Heart right ventricle (tissue), 16 donors: ENCODE data around the gene MSANTD3. TPM values are rescaled to one million over a fixed set of nuclear protein-coding genes. Genes with fewer than 3 reads are reported as not detected.

Experiments used
- ATAC-seq, 8 donors: fragments of 200-7000 bp; cut with Tn5 transposase; one replicate each; pipeline ENCODE4 v1.9.1; 2020; ENCODE audit warnings: mild to moderate bottlenecking in 8 of 8, moderate library complexity in 8 of 8, moderate number of reproducible peaks in 1 of 8
- DNase-seq, 2 donors: peaks; one replicate each; pipeline ENCODE4 v3.0.0-alpha.2; 2020
- H3K27ac ChIP-seq, 10 donors: fragments of 200-600 bp; sonication (generic) in 2 of 10; one replicate each; pipeline versions ENCODE4 v1.5.0 to v1.8.0; 2020 to 2022; ENCODE audit warnings: mild to moderate bottlenecking in 3 of 10
- H3K27me3 ChIP-seq, 7 donors: fragments of 200-600 bp; one replicate each; pipeline ENCODE4 v1.8.0; 2021 to 2022; ENCODE audit warnings: mild to moderate bottlenecking in 2 of 7
- H3K36me3 ChIP-seq, 9 donors: fragments of 200-600 bp; sonication (generic) in 1 of 9; one replicate each; pipeline versions ENCODE4 v1.5.0 to v1.8.0; 2020 to 2022; ENCODE audit warnings: mild to moderate bottlenecking in 2 of 9
- H3K4me1 ChIP-seq, 9 donors: fragments of 200-600 bp; sonication (generic) in 1 of 9; one replicate each; pipeline versions ENCODE4 v1.5.0 to v1.8.0; 2020 to 2022; ENCODE audit warnings: mild to moderate bottlenecking in 4 of 9
- H3K4me3 ChIP-seq, 10 donors: fragments of 200-600 bp; sonication (generic) in 2 of 10; one replicate each; pipeline versions ENCODE4 v1.5.0 to v1.8.0; 2020 to 2022; ENCODE audit warnings: mild to moderate bottlenecking in 7 of 10, moderate library complexity in 2 of 10
- H3K9me3 ChIP-seq, 11 donors: fragments of 200-600 bp in 10 of 11; sonication (generic) in 2 of 11; one replicate each; pipeline versions ENCODE4 v1.5.0 to v1.8.0; 2013 to 2022; ENCODE audit warnings: mild to moderate bottlenecking in 2 of 11, control low read depth in 1 of 11, moderate library complexity in 1 of 11
- WGBS, 2 donors: extraction: QIAGEN DNeasy Blood & Tissue Kit; methylation state at CpG; one replicate each; pipeline ENCODE4 v1.1.7; 2013; ENCODE audit warnings: inconsistent platforms in 1 of 2; 5-methylcytosine and 5-hydroxymethylcytosine counted together
- intact Hi-C, 10 donors: fragments of 100-400 bp; cut with DNase I; formaldehyde crosslinking; loops; one replicate each; pipeline versions ENCODE4 v1.11.1 to v1.14.2; 2022
- polyA plus RNA-seq, 2 donors: library from polyadenylated mRNA; stranded (reverse); fragments of 200-250 nt; gene quantifications; one replicate each; pipeline ENCODE4 v1.2.3, GENCODE V29; 2013
- total RNA-seq, 10 donors: library from RNA; stranded (reverse); fragmentation: NEBNext Ultra II Directional in 3 of 10; extraction: Animal tissue kit (Norgen Biotek cat#: 25700) in 3 of 10; gene quantifications; one replicate each; pipeline versions ENCODE4 v1.2.1 to v1.2.4, GENCODE V29; 2021 to 2023
- TF ChIP-seq, protein P1 (sequence below), 9 donors: fragments of 200-600 bp; sonication (generic) in 2 of 9; IDR thresholded peaks; one replicate each; pipeline versions ENCODE4 v1.5.0 to v1.8.0; 2021 to 2022; ENCODE audit warnings: antibody characterized with exemption in 9 of 9, mild to moderate bottlenecking in 5 of 9, moderate library complexity in 1 of 9
- donor health status: Arrhythmogenic right ventricular cardiomyopathy.
- donor health status: ischemic (EF 13 %, LVEDD 7.1; RV severe dilation, severe dysfunction).
- donor health status: healthy with polysubstance abuse.
- donor health status: DM: no; HTN: yes; CAD: no.
- donor health status: DM: no; HTN: no; CAD: no.
- donor health status: ischemic (EF 25% LVEDD 6.9; RV normal size, moderate dysfunction).
- donor health status: ischemic (EF 25% LVEDD 5.7; RV mildly dilated, moderate dysfunction).
- donor health status: healthy.
- donor health status: DM: yes; HTN: yes; CAD: no.
- donor health status: Ischemic cardiomyopathy.
- donor health status: ischemic (EF 35%, LVEDD 5.7; RV mildly dilated, moderate dysfunction).
- donor health status: nonischemic (EF 11% LVEDD 7.7; RV severe dilation, severe dysfunction).
- donor health status: DM: yes; HTN: yes; CAD: no.
- donor health status: PGD.
- donor health status: ischemic (EF 29% LVEDD 5.4; RV normal size, mild dysfunction).
- donor health status: nonischemic (EF 23%, LVEDD 6.1; RV moderate dilation, normal function).

The MSANTD3 gene
- total and polyA plus RNA-seq, 12 donors, result 11.9 to 32.2 (median 20.1) TPM

DNA sequence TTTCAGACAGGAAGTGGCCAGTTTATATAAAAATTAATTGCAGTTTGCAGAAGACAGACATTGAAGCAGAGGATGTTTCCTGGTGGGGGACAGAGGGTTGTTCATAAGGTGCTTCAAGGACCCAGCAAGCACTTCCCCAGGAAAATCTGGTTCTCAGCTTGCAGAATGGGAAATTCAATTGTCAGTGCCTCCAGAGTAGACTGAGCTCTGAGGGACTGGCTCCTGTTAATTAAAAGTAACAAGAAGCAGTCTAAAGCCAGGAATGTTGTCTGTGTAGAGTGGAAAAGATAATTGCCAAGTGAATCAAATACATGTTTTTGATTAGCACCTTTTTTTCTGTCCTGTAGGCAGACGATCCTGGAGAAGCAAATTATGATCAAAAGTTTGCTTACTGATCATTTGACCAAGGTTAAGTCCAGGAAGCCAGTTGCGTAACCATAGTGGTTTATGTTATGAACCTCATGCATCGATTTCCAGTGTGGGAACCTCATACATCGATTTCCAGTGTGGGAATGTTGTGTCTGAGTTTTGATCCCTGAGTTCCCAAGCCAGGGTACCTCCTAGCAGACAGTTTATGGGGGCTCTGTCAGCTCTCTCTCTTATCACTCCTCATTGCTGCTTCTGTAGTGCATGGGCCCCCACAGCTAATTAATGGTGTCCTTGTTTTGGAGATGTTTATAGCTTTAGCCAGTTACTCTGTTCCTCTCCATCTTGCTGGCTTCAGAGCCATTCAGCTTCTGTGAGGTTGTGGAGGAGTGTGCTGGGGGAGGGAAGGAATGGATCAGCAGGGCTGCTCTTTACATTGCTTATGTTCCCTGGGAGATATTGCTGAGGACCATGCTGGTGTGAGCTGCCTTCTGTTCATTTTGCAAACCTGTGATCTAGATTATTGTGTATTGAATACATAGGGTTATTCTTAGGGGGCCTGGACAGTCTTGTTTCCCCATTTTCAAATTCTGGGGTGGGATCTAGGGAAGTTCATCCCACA, 17.1 kb downstream of the MSANTD3 start:
- no peak overlapping the region for H3K4me3 ChIP-seq
- TF ChIP-seq, protein P1, sequence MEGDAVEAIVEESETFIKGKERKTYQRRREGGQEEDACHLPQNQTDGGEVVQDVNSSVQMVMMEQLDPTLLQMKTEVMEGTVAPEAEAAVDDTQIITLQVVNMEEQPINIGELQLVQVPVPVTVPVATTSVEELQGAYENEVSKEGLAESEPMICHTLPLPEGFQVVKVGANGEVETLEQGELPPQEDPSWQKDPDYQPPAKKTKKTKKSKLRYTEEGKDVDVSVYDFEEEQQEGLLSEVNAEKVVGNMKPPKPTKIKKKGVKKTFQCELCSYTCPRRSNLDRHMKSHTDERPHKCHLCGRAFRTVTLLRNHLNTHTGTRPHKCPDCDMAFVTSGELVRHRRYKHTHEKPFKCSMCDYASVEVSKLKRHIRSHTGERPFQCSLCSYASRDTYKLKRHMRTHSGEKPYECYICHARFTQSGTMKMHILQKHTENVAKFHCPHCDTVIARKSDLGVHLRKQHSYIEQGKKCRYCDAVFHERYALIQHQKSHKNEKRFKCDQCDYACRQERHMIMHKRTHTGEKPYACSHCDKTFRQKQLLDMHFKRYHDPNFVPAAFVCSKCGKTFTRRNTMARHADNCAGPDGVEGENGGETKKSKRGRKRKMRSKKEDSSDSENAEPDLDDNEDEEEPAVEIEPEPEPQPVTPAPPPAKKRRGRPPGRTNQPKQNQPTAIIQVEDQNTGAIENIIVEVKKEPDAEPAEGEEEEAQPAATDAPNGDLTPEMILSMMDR (IDR thresholded peaks at IDR 0.05), result no peak
- peaks cover 0 to 46% (median 5%) of the 10 kb centered on the region in 9 donors for H3K36me3 ChIP-seq
- intact Hi-C loops, result loop anchor here in 2 of 10 donors (5.0 to 10.0 kb wide), 2 partner anchors 151 to 153 kb away; no protein-coding TSS in a partner anchor
- DNase-seq (no peak), ATAC-seq (no peak)
- H3K4me1 ChIP-seq, result peaks cover 0 to 30% (median 7%) of the 10 kb centered on the region in 9 donors
- no peak overlapping the region for H3K27ac ChIP-seq
- no peaks in the 10 kb centered on the region for H3K27me3 ChIP-seq
- 60 to 62% methylated on average over 4 of the region's 4 CpGs for WGBS, 2 donors
- H3K9me3 ChIP-seq, result no peaks in the 10 kb centered on the region

- Histone ChIP-seq H3K27me3 (no peaks in the 10 kb centered on the region), H3K4me3 (no peak overlapping the region), H3K27ac (no peak overlapping the region), H3K9me3 (no peaks in the 10 kb centered on the region), H3K4me1 (peaks cover 0 to 30% (median 7%) of the 10 kb centered on the region in 9 donors), H3K36me3 (peaks cover 0 to 46% (median 5%) of the 10 kb centered on the region in 9 donors)
- no peak for DNase-seq
- TF ChIP-seq, protein P1 (IDR thresholded peaks at IDR 0.05), result peak in 2 of 9 donors; percentile 26 to 28
- intact Hi-C loops, result loop anchor here in 2 of 10 donors (5.0 to 10.0 kb wide), 2 partner anchors 149 to 152 kb away; no protein-coding TSS in a partner anchor
- ATAC-seq, result peak in 3 of 8 donors; percentile 28 to 52 (median 44)
- WGBS, 2 donors, result 34 to 58% methylated on average over 1 of the region's 1 CpG
Measured at GRCh38 chr9:100445161-100445902, 18.4 kb downstream of the MSANTD3 start.

- 87% methylated on average over 5 of the region's 5 CpGs for WGBS, 2 donors
- no peaks in the 10 kb centered on the region for H3K9me3 ChIP-seq
- TF ChIP-seq, protein P1 (IDR thresholded peaks at IDR 0.05), result no peak
- H3K27me3 ChIP-seq, result no peaks in the 10 kb centered on the region
- no peak for ATAC-seq
- H3K4me3 ChIP-seq, result no peak overlapping the region
- intact Hi-C loops, result loop anchor here in 2 of 10 donors (5.0 to 10.0 kb wide), 2 partner anchors 149 to 151 kb away; no protein-coding TSS in a partner anchor
- DNase-seq, result no peak
- no peak overlapping the region for H3K27ac ChIP-seq
- peaks cover 0 to 30% (median 7%) of the 10 kb centered on the region in 9 donors for H3K4me1 ChIP-seq
- H3K36me3 ChIP-seq, result peaks cover 0 to 53% (median 5%) of the 10 kb centered on the region in 9 donors
Measured at GRCh38 chr9:100445903-100446549, 19.1 kb downstream of the MSANTD3 start.
